Hematopoietic multipotent progenitor cell treated with erythropoietin and hydrocortisone succinate and interleukin-3 and kit ligand, for 6 days (in vitro differentiated cells): ENCODE data around the gene LCMT2.

Experiments used
- DNase-seq: peaks from one replicate; pipeline ENCODE4 v3.0.0-alpha.2; 2015

Gene LCMT2

DNA sequence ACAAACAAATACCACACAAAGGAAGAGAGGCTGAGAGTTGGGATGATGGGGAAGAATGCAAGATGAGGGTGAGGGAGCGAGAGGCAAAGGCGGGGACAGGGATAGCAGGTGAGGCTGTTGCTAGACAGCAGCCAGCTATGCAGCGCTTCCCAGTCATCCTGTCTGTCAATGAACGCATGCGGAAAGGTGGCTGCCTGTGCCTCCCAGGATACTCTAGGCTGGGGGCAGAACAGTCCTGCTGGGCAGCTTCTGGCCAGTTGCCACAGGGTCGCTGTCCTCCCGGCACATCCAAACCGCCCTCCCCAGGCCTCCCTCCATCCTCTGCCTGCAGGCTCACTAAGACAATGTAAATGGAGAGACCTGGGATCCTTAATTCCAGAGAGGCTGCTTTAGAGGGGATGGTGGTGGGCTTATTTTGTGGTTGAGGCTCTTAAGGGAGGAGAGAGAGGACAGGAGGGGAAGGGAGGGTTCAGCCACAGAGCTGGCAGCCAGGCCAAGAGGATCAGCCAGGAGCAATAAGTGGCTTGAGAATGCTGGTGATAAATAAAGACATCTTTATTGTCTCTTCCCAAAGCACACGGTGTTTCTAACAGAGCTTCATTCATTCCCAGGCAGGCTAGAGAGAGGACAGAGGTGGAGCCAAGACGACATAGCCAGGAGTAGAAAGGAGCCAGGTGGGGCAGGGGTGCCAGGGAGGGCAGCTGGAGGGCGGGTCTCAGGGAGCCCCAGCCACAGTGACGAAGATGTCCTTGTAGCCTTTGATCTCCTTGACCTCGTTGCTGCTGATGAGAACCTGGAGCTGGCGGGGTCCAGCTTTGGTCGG, 54.4 kb downstream of the LCMT2 start:
- no peak for DNase-seq

DNA sequence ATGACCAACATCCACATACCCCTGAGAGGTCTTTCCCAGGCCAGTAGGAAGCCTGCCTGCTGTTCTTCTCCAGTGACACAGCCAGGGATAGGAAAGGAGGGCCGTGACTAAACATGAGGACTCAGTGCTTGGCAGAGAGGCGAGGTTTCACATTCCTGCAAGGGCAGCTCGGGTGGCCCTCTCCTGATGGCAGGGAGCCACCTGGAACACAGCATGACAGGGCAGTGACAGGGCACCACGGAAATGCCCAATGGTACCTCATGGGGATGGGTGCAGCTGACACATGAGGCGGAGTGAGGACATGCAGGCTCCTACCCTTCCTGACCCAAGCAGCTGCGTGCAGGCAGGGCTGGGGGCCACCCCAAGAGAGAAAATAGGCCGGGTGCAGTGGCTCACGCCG, 56.2 kb downstream of the LCMT2 start:
- no peak for DNase-seq
